Left lung (tissue), 10 donors: Measurements from ENCODE around the gene ROBO1. TPM values are rescaled to one million over a fixed set of nuclear protein-coding genes. Genes with fewer than 3 reads are reported as not detected.

Source experiments
- ATAC-seq: fragments of 200-7000 bp; cut with Tn5 transposase; one replicate; pipeline ENCODE4 v1.9.1; 2020; ENCODE audit warnings: moderate library complexity
- DNase-seq, 4 donors: peaks; one replicate each; pipeline ENCODE4 v3.0.0-alpha.2; 2013 to 2020
- H3K27ac ChIP-seq, 2 donors: fragments of 200-600 bp; sonication (generic) in 1 of 2; one replicate each; pipeline versions ENCODE4 v1.5.0 to v1.8.0; 2020 to 2021
- H3K27me3 ChIP-seq, 2 donors: fragments of 200-600 bp; sonication (generic) in 1 of 2; one replicate each; pipeline versions ENCODE4 v1.5.0 to v1.8.0; 2020 to 2021
- H3K36me3 ChIP-seq, 2 donors: fragments of 200-600 bp; sonication (generic) in 1 of 2; one replicate each; pipeline versions ENCODE4 v1.5.0 to v1.8.0; 2020 to 2021
- H3K4me1 ChIP-seq, 2 donors: fragments of 200-600 bp; one replicate each; pipeline ENCODE4 v1.8.0; 2021
- H3K4me3 ChIP-seq, 2 donors: fragments of 200-600 bp; sonication (generic) in 1 of 2; one replicate each; pipeline versions ENCODE4 v1.5.0 to v1.8.0; 2020 to 2021; ENCODE audit warnings: mild to moderate bottlenecking in 1 of 2
- H3K9me3 ChIP-seq, 2 donors: fragments of 200-600 bp; sonication (generic) in 1 of 2; one replicate each; pipeline versions ENCODE4 v1.5.0 to v1.8.0; 2020 to 2021
- CTCF ChIP-seq, 2 donors: fragments of 200-600 bp; sonication (generic) in 1 of 2; IDR thresholded peaks; one replicate each; pipeline versions ENCODE4 v1.5.0 to v1.8.0; 2021; ENCODE audit warnings: antibody characterized with exemption in 2 of 2
- intact Hi-C, 2 donors: fragments of 100-400 bp; cut with DNase I; formaldehyde crosslinking; loops; one replicate each; pipeline versions ENCODE4 v1.11.2 to v1.14.2; 2022
- polyA plus RNA-seq, 6 donors: library from polyadenylated mRNA; unstranded; fragments of 120-200 nt; gene quantifications; one replicate each; pipeline ENCODE4 v1.2.1, GENCODE V29; 2013; ENCODE audit not compliant: insufficient read length in 6 of 6
- total RNA-seq, 2 donors: library from RNA; stranded (reverse); fragmentation: NEBNext Ultra II Directional; extraction: Animal tissue kit (Norgen Biotek cat#: 25700); gene quantifications; one replicate each; pipeline ENCODE4 v1.2.1, GENCODE V29; 2021
- donor health status: DM: no; HTN: yes; CAD: no.
- donor health status: DM: no; HTN: no; CAD: no.

ROBO1 gene
- total and polyA plus RNA-seq, 8 donors: 20.3 to 134 (median 102) TPM

DNA sequence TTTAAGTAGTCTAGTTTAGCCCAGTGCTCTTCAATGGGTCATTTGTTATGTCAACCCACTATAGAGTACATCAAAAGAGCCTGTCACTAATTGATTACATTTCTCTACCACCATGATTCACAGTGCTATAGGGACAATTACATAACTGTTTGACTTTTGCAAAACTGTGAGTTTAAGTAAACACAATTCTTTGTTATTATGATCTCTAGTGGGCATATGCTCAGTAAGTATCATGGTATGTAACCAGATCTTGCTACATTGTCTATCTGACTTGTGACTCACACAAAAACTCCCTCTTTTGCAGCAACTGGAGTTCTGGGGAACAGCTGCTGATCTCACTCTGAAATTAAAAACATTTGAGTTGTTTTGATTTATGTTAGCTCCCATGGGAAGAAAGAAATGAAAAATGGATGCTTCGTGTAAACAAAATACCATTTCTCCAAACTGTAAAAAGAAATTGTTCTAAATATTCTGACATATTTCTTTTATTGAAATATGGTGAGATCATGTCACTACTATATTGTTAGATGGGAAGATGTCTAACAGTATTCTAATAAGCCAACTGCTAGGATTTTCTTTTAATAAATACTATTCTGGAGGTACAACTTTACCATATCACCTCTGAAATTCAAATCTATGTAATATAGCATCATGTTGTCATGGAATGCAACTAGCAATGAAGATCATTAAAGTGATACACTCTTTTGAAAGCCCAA lies 470.4 kb downstream of the ROBO1 start:
- intact Hi-C loops: no loop called here
- peaks cover 4 to 16% of the 10 kb centered on the region in 2 donors for H3K9me3 ChIP-seq
- no peaks in the 10 kb centered on the region for H3K36me3 ChIP-seq
- ATAC-seq: peak; percentile 50
- peak in 1 of 4 donors; percentile 32 for DNase-seq
- no peaks in the 10 kb centered on the region for H3K4me1 ChIP-seq
- no peak overlapping the region for H3K4me3 ChIP-seq
- no peak for TF ChIP-seq CTCF (IDR thresholded peaks at IDR 0.05)
- no peaks in the 10 kb centered on the region for H3K27me3 ChIP-seq
- H3K27ac ChIP-seq: no peak overlapping the region

DNA sequence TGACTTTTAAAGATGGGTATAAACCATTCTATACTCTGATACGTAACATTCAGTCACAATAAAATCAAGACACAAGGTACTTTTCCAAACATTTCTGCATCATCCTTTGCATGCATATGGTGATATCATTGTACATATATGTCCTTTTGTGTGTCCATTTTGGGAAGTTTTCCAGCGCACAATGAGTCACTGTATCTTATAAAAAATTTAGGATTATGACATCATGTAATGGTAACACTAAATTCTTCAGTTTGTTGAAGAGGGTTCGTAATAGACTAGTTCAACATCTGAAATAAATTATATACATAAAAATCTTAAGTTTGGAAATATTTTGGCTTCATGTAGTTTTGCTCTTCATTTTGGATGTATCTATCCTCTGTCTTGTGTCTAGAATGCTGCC lies 480.9 kb downstream of the ROBO1 start:
- no peak for ATAC-seq
- H3K9me3 ChIP-seq: no peaks in the 10 kb centered on the region
- intact Hi-C loops: no loop called here
- TF ChIP-seq CTCF (IDR thresholded peaks at IDR 0.05): no peak
- H3K27ac ChIP-seq: no peak overlapping the region
- no peak overlapping the region for H3K4me3 ChIP-seq
- no peaks in the 10 kb centered on the region for H3K27me3 ChIP-seq
- DNase-seq: no peak
- H3K36me3 ChIP-seq: no peaks in the 10 kb centered on the region
- H3K4me1 ChIP-seq: no peaks in the 10 kb centered on the region

DNA sequence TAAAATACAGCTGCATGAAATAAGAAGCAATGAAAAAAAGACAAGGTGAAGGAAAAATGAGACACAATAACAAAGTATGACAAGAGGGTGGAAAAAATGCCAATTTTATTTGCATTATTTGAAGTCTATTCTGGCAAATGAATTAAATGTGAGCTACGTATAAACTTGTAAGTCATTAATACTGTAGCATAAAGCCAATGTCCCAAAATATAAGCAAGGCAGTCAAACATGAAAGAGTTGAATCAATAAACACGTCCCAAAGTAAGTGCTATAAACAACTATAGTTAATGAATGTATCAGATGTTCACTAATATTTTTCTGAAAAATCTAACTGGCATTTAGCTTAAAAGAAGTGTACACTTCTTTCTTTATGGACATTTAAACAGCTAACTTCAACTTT lies 481.9 kb downstream of the ROBO1 start:
- Histone ChIP-seq H3K36me3 (no peaks in the 10 kb centered on the region), H3K9me3 (no peaks in the 10 kb centered on the region), H3K4me1 (no peaks in the 10 kb centered on the region), H3K27me3 (no peaks in the 10 kb centered on the region), H3K4me3 (no peak overlapping the region), H3K27ac (no peak overlapping the region)
- no peak for ATAC-seq
- no peak for TF ChIP-seq CTCF (IDR thresholded peaks at IDR 0.05)
- DNase-seq: peak in 2 of 4 donors; percentile 17 to 38
- intact Hi-C loops: no loop called here

GRCh38 chr3:79285380-79285779 lies 482.4 kb downstream of the ROBO1 start:
- H3K9me3 ChIP-seq: no peaks in the 10 kb centered on the region
- no peak overlapping the region for H3K4me3 ChIP-seq
- TF ChIP-seq CTCF (IDR thresholded peaks at IDR 0.05): no peak
- H3K27me3 ChIP-seq: no peaks in the 10 kb centered on the region
- H3K27ac ChIP-seq: no peak overlapping the region
- H3K36me3 ChIP-seq: no peaks in the 10 kb centered on the region
- no peaks in the 10 kb centered on the region for H3K4me1 ChIP-seq
- intact Hi-C loops: no loop called here
- DNase-seq (peak in 2 of 4 donors; percentile 28), ATAC-seq (no peak)

- Histone ChIP-seq H3K4me3 (no peak overlapping the region), H3K27me3 (no peaks in the 10 kb centered on the region)
Observed at GRCh38 chr3:79284781-79285180, 483.0 kb downstream of the ROBO1 start.

More at GRCh38 chr3:79284781-79285180, 483.0 kb downstream of the ROBO1 start:
- intact Hi-C loops: no loop called here
- Histone ChIP-seq H3K27ac (no peak overlapping the region), H3K4me1 (no peaks in the 10 kb centered on the region), H3K9me3 (no peaks in the 10 kb centered on the region), H3K36me3 (no peaks in the 10 kb centered on the region)
- no peak for TF ChIP-seq CTCF (IDR thresholded peaks at IDR 0.05)
- ATAC-seq (no peak), DNase-seq (no peak)
